T-cell (primary cell): ENCODE measurements around the gene SCT. TPM values are rescaled to one million over a fixed set of nuclear protein-coding genes. Genes with fewer than 3 reads are reported as not detected.
A peak's percentile ranks its signal among the peaks of the same experiment; 100 is the strongest.

Experiments used
- ATAC-seq, 4 experiments: fragments of 200-7000 bp in 3 of 4; fragments of 150-1000 bp in 1 of 4; cut with Tn5 transposase; replicated peaks in 1 of 4; 1 replicate in 3 of 4; 2 replicates in 1 of 4; pipeline ENCODE4 v1.10.0; 2021; ENCODE audit warnings: moderate library complexity in 3 of 4, mild to moderate bottlenecking in 2 of 4, moderate number of reproducible peaks in 1 of 4
- CTCF ChIA-PET, 2 donors: fragments of 300-600 bp; sonication (Branson Sonifier 250); formaldehyde crosslinking; loops; one replicate each; lab custom pipeline; 2022; ENCODE audit warnings: antibody characterized with exemption in 2 of 2; lab: Charles Lee
- POLR2A ChIA-PET, 2 donors: fragments of 300-600 bp; sonication (Branson Sonifier 250); formaldehyde crosslinking; loops; one replicate each; lab custom pipeline; 2022; ENCODE audit warnings: antibody characterized with exemption in 2 of 2; lab: Charles Lee
- DNase-seq, 35 experiments: peaks; one replicate each; pipeline versions ENCODE4 v3.0.0 to v3.0.0-alpha.2; 2013 to 2023
- H3K27ac ChIP-seq: one replicate; pipeline ENCODE4 v1.5.1; 2013; ENCODE audit warnings: low read length
- H3K27me3 ChIP-seq, 2 experiments: replicated peaks in 1 of 2; 1 replicate in 1 of 2; 2 replicates in 1 of 2; pipeline versions ENCODE4 v1.6.1 to v1.7.0; 2013; ENCODE audit warnings: low read length in 1 of 2, mixed read lengths in 1 of 2; ENCODE audit not compliant: control insufficient read depth in 2 of 2, insufficient read depth in 2 of 2; ENCODE audit errors: extremely low read depth in 1 of 2
- H3K36me3 ChIP-seq, 2 donors: 1 replicate in 1 of 2; 2 replicates in 1 of 2; pipeline versions ENCODE4 v1.6.1 to v1.7.0; 2013; ENCODE audit warnings: low read length in 1 of 2; ENCODE audit not compliant: control insufficient read depth in 2 of 2, insufficient read depth in 1 of 2; ENCODE audit errors: extremely low read depth in 1 of 2
- H3K4me1 ChIP-seq, 2 experiments: 1 replicate in 1 of 2; 2 replicates in 1 of 2; pipeline versions ENCODE4 v1.6.1 to v1.7.0; 2013; ENCODE audit warnings: low read length in 2 of 2, mixed read lengths in 1 of 2; ENCODE audit not compliant: insufficient read depth in 2 of 2, control insufficient read depth in 1 of 2; ENCODE audit errors: extremely low read depth in 1 of 2
- H3K4me3 ChIP-seq, 2 donors: 1 replicate in 1 of 2; 2 replicates in 1 of 2; pipeline versions ENCODE4 v1.5.1 to v1.7.0; 2013; ENCODE audit warnings: mild to moderate bottlenecking in 2 of 2, low read length in 1 of 2, moderate library complexity in 1 of 2; ENCODE audit not compliant: control insufficient read depth in 1 of 2; ENCODE audit errors: extremely low read depth in 1 of 2
- H3K9me3 ChIP-seq: 2 replicates; pipeline ENCODE4 v1.7.0; 2013
- H3K27ac Mint-ChIP-seq, 2 donors: one replicate each; pipeline ENCODE4 v1.8.0; 2020 to 2021; ENCODE audit warnings: mild to moderate bottlenecking in 2 of 2, mixed read lengths in 2 of 2
- H3K27me3 Mint-ChIP-seq, 2 donors: one replicate each; pipeline ENCODE4 v1.8.0; 2021 to 2022; ENCODE audit warnings: mixed read lengths in 2 of 2
- H3K36me3 Mint-ChIP-seq: one replicate; pipeline ENCODE4 v1.8.0; 2021; ENCODE audit warnings: mixed read lengths
- H3K4me1 Mint-ChIP-seq, 3 donors: one replicate each; pipeline ENCODE4 v1.8.0; 2020 to 2022; ENCODE audit warnings: mixed read lengths in 3 of 3, mild to moderate bottlenecking in 1 of 3
- H3K4me3 Mint-ChIP-seq, 3 donors: one replicate each; pipeline ENCODE4 v1.8.0; 2020 to 2022; ENCODE audit warnings: mild to moderate bottlenecking in 3 of 3, mixed read lengths in 3 of 3, moderate library complexity in 3 of 3
- H3K9me3 Mint-ChIP-seq, 3 donors: one replicate each; pipeline ENCODE4 v1.8.0; 2020 to 2022; ENCODE audit warnings: mixed read lengths in 3 of 3
- WGBS: methylation state at CpG from one replicate; pipeline ENCODE4 v1.1.5; 2013; ENCODE audit warnings: missing lambda C conversion rate; ENCODE audit not compliant: insufficient coverage; 5-methylcytosine and 5-hydroxymethylcytosine counted together
- total RNA-seq, 35 experiments: library from RNA in 6 of 35; stranded (reverse) in 6 of 35; fragments of 120-200 nt in 1 of 35; gene quantifications; one replicate each; pipeline versions ENCODE4 v1.2.1 to v1.2.4 and lab custom pipeline; 2013 to 2026

Gene SCT
- total RNA-seq, 5 donors from 2014 or later (not counting 1 experiment from before 2014, with no cell fraction given), result not detected

DNA sequence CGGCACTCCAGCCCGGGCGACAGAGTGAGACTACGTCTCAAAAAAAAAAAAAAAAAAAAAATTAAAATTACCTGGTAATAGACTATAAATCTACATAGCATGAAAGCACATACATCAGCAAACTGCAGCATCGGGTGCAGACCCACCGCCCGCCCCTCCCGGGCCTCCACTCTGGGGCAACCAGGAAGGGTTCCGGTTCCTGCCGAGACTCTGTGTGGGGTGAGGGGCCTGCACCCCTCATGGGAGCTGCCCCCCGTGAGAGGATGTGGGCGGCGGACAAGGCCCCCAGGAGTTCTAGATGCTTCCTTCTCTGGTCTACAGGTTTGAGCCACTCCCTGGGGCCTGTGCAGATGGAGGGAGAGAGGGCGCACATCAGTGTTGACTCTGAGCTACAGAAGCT is 19.2 kb upstream of the SCT start:
- no peak overlapping the region for H3K27ac ChIP-seq
- no peaks in the 10 kb centered on the region for H3K27me3 ChIP-seq
- no peak overlapping the region for H3K4me3 ChIP-seq
- H3K4me1 ChIP-seq, result peaks cover 0 to 4% of the 10 kb centered on the region in 2 experiments
- ATAC-seq (no peak), DNase-seq (no peak)
- ChIA-PET CTCF (interaction anchor here in 1 of 2 donors (0.7 kb wide), 1 partner anchor 1884 kb away, joined by 5 read pairs; no protein-coding TSS in a partner anchor), POLR2A (interaction anchor here in 1 of 2 donors (0.6 kb wide), 1 partner anchor 76 kb away, joined by 3 read pairs; no protein-coding TSS in a partner anchor)
- H3K9me3 Mint-ChIP-seq, result no peaks in the 10 kb centered on the region
- 80% methylated on average over 3 of the region's 14 CpGs for WGBS
- no peak overlapping the region for H3K27ac Mint-ChIP-seq
- H3K4me1 Mint-ChIP-seq, result peaks cover 0 to 7% (median 4%) of the 10 kb centered on the region in 3 donors
- peaks cover 8% of the 10 kb centered on the region for H3K36me3 Mint-ChIP-seq
- no peaks in the 10 kb centered on the region for H3K9me3 ChIP-seq
- H3K4me3 Mint-ChIP-seq, result no peak overlapping the region
- no peaks in the 10 kb centered on the region for H3K27me3 Mint-ChIP-seq
- peaks cover 13 to 14% of the 10 kb centered on the region in 2 donors for H3K36me3 ChIP-seq

DNA sequence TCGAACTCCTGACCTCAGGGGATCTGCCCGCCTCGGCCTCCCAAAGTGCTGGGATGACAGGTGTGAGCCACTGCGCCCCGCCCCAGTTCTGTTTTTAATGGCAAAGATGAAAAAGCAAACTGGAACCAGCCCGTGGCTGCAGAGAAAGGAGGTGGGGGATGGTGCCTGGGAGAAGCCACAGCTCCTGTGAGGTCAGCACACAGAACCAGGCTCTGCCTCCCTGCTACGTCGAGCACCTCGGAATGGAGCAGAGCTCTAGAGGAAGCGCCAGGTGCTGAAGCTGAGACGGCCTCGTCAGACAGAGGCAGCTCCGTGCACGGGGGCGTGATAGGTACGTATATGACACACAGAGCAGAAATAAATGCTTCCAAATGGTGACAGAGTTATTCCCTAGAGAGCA is 18.6 kb upstream of the SCT start:
- Mint-ChIP-seq H3K27me3 (peaks cover 0 to 2% of the 10 kb centered on the region in 2 donors), H3K27ac (no peak overlapping the region), H3K36me3 (peaks cover 8% of the 10 kb centered on the region), H3K9me3 (no peaks in the 10 kb centered on the region), H3K4me1 (peaks cover 0 to 9% (median 4%) of the 10 kb centered on the region in 3 donors), H3K4me3 (no peak overlapping the region)
- H3K27ac ChIP-seq, result no peak overlapping the region
- ChIA-PET CTCF (interaction anchor here in 1 of 2 donors (0.7 kb wide), 1 partner anchor 1885 kb away, joined by 5 read pairs; no protein-coding TSS in a partner anchor), POLR2A (no interaction called here)
- H3K9me3 ChIP-seq, result no peaks in the 10 kb centered on the region
- peaks cover 10 to 14% of the 10 kb centered on the region in 2 donors for H3K36me3 ChIP-seq
- H3K4me3 ChIP-seq, result no peak overlapping the region
- 79% methylated on average over 14 of the region's 16 CpGs for WGBS
- DNase-seq, result no peak
- H3K27me3 ChIP-seq, result peaks cover 0 to 7% of the 10 kb centered on the region in 2 experiments
- peaks cover 0 to 6% of the 10 kb centered on the region in 2 experiments for H3K4me1 ChIP-seq
- ATAC-seq, result no peak

DNA sequence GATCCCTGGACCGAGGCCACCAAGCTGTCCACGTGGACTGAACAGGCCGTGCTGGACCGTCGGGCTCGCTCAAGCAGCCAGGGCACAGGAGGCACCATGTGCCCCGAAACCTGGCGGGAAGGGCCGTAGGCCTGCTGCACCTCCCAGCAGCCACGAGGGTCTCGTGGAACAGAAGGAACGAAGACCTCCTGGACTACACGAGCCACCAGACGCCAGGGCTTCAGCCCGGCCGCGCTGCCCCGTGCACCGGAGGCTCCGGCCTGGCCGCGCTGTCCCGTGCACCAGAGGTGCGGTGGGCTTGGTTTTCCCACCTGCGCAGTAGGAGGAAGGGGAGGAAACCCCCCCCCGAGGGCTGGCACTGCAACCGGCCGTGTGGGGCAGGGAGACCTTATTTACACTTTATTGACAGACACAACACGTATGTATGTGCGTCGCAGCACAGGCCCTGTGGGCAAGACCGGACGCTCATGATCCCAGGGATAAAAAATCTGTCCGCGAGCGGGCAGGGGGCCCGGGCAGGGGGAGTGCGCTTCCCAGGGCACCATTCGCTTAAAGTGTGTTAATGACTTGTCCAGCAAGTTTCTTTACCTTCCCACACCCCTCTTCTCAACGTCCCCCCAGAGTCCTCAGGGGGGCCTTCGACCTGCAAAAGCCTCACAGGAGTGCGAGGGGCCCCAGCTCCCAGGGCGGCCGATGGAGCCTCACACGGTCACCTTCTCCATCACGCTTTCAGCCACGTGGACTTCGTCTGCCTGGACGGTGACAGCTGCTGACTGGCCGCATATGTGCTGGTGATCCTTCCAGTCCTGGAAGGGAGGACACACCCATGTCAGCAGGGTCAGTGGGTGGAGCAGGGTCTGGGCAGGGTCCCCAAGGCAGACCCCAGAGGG is 17.1 kb upstream of the SCT start:
- H3K27ac ChIP-seq, result no peak overlapping the region
- H3K4me1 Mint-ChIP-seq, result peaks cover 2 to 12% (median 6%) of the 10 kb centered on the region in 3 donors
- ATAC-seq (no peak), DNase-seq (no peak)
- H3K9me3 ChIP-seq, result no peaks in the 10 kb centered on the region
- H3K4me3 Mint-ChIP-seq, result no peak overlapping the region
- H3K9me3 Mint-ChIP-seq, result no peaks in the 10 kb centered on the region
- peaks cover 0 to 15% of the 10 kb centered on the region in 2 experiments for H3K27me3 ChIP-seq
- WGBS, result 98% methylated on average over 27 of the region's 50 CpGs
- H3K27ac Mint-ChIP-seq, result no peak overlapping the region
- no peak overlapping the region for H3K4me3 ChIP-seq
- ChIA-PET CTCF (no interaction called here), POLR2A (no interaction called here)
- peaks cover 0 to 6% of the 10 kb centered on the region in 2 donors for H3K27me3 Mint-ChIP-seq
- peaks cover 8% of the 10 kb centered on the region for H3K36me3 Mint-ChIP-seq
- H3K36me3 ChIP-seq, result peaks cover 7 to 14% of the 10 kb centered on the region in 2 donors
- H3K4me1 ChIP-seq, result peaks cover 0 to 12% of the 10 kb centered on the region in 2 experiments

DNA sequence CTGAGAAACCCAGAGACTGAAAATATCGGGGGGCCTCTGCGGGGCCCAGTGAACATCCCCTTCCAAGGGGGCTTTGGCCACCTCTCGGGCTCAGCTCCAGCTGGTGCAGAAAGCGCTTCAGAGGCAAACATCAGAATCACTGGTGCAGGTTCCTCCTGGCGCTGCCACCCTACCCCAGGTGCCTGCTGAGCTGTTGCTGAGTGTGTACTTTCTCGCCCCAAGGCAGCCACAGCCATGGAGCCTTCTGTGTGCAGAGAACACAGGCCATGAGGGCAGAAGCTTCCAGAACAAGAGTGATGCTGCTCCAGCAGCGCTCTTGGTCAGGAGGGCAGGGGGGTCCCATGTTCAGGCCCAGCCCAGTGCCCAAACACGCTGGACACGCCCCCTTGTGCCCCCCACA is 16.4 kb upstream of the SCT start:
- WGBS, result 85% methylated on average over 9 of the region's 9 CpGs
- no peaks in the 10 kb centered on the region for H3K9me3 ChIP-seq

GRCh38 chr11:641806-642370 is 14.9 kb upstream of the SCT start:
- Histone ChIP-seq H3K4me3 (no peak overlapping the region), H3K9me3 (no peaks in the 10 kb centered on the region), H3K27me3 (peaks cover 0 to 34% of the 10 kb centered on the region in 2 experiments), H3K27ac (no peak overlapping the region), H3K36me3 (peaks cover 7 to 14% of the 10 kb centered on the region in 2 donors), H3K4me1 (peaks cover 0 to 32% of the 10 kb centered on the region in 2 experiments)
- 94% methylated on average over 10 of the region's 19 CpGs for WGBS
- Mint-ChIP-seq H3K27ac (no peak overlapping the region), H3K27me3 (peaks cover 8 to 21% of the 10 kb centered on the region in 2 donors), H3K4me3 (peak overlapping the region in 1 of 3 donors; percentile 75), H3K9me3 (no peaks in the 10 kb centered on the region), H3K4me1 (peaks cover 12 to 19% (median 19%) of the 10 kb centered on the region in 3 donors), H3K36me3 (peaks cover 3% of the 10 kb centered on the region)
- DNase-seq (no peak), ATAC-seq (no peak)
- CTCF ChIA-PET, result no interaction called here
- POLR2A ChIA-PET, result interaction anchor here in 1 of 2 donors (0.6 kb wide), 1 partner anchor 119 kb away, joined by 5 read pairs; no protein-coding TSS in a partner anchor

More for the DNA sequence above, 16.4 kb upstream of the SCT start:
- Histone ChIP-seq H3K36me3 (peaks cover 7 to 14% of the 10 kb centered on the region in 2 donors), H3K4me1 (peaks cover 0 to 19% of the 10 kb centered on the region in 2 experiments), H3K27ac (no peak overlapping the region), H3K27me3 (peaks cover 0 to 22% of the 10 kb centered on the region in 2 experiments), H3K4me3 (no peak overlapping the region)
- Mint-ChIP-seq H3K27ac (no peak overlapping the region), H3K9me3 (no peaks in the 10 kb centered on the region), H3K36me3 (peaks cover 5% of the 10 kb centered on the region), H3K4me3 (no peak overlapping the region), H3K4me1 (peaks cover 8 to 18% (median 13%) of the 10 kb centered on the region in 3 donors), H3K27me3 (peaks cover 3 to 13% of the 10 kb centered on the region in 2 donors)
- CTCF ChIA-PET, result no interaction called here
- ATAC-seq, result peak in 1 of 4 experiments; percentile 49
- DNase-seq, result peak in 3 of 35 experiments; percentile 22 to 35 (median 31)
- POLR2A ChIA-PET, result no interaction called here
